ENCODE results near the gene ATP2B2.

Gene ATP2B2

DNA sequence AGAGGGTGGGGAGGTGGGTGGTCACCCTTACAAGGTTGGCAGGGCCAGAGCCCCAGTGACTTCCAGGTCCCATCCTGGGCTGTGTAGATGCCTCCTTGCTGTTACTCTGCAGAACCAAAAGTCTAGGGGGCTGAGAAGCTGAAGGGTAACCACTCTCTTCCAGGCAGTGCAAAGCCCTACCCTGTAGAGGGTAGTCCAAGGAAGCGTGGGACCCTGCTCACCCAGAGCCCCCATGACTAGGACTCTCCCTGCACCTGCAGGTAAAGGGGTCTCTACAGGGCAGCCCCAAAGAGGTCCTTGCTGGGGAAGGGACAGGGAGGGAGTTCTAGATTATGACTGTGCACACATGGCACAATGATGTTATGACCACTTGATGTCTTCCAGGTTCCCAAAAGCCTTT, 226.9 kb downstream of the ATP2B2 start:
- no peak for DNase-seq (ENCODE audit: low spot score)

DNA sequence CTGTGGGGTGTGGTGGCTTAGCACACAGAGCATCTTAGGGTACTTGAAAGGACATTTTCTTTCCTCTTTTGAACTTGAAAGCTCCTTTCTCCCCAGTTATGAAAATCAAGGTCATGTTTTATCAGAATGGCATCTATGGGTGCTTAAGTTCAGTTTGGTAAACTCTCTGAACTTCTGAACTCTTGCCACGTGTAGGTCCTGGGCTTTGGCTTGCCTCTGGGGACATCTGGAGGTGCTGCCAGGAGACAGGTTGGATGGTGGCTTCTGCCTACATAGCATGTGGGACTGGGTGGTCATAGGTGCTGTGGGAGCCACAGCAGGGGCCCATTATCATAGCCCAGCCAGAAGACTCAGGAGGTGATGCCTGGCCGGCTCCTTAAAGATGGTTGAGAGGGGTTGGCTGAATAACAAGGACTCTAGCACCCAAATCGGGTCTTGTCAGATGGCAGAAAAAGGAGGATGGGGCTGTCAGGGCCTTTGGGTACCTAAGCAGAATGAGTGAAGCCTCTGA, 228.2 kb downstream of the ATP2B2 start:
- DNase-seq (ENCODE audit: low spot score): no peak

DNA sequence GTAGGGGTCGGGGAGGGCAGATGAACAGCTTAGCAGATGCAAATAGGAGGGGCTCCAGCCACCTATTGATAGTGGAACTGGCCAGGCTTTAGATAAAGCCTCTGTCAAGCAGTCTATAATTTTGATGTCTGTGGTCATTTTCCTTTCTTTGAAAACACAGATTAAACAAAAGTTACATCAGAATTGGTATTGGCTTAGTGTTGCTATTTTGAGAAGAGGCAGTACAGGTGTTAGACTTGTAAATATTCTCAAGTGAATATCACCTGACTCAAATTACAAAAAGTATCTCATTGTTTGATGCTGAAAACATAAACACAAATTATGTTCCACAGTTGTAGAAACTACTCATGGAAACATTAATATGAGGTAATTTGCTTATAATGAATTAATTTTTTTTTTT, 230.8 kb downstream of the ATP2B2 start:
- DNase-seq (ENCODE audit: low spot score): no peak
